Measurements from ENCODE around the gene MCF2L.

GRCh38 chr13:113146750-113147149 is 177.7 kb downstream of the MCF2L start:
- TF ChIP-seq CTCF (IDR thresholded peaks at IDR 0.05), result no peak
- TF ChIP-seq POLR2AphosphoS5 (IDR thresholded peaks at IDR 0.05), result no peak
- no peak for TF ChIP-seq POLR2A (IDR thresholded peaks at IDR 0.05)
- TF ChIP-seq EP300 (IDR thresholded peaks at IDR 0.05; ENCODE audit: low read depth), result no peak

Data from transverse colon (tissue), 4 donors.